Stimulated activated CD4-positive, alpha-beta T cell treated with anti-CD3 and anti-CD28 coated beads, Interleukin-1b, Interleukin-23, amount 100 ng/mL, for 48 hours (primary cell): ENCODE data around the gene KRIT1.

Experiments
- DNase-seq: peaks from one replicate; pipeline ENCODE4 v3.0.0-alpha.2; 2020

Gene KRIT1

GRCh38 chr7:92150450-92151017 is 95.2 kb downstream of the KRIT1 start:
- no peak for DNase-seq

GRCh38 chr7:92149736-92150239 is 95.9 kb downstream of the KRIT1 start:
- DNase-seq = no peak
